HG03354 (cell line): Measurements from ENCODE around the gene MFAP1.
"Not testable (repeated sequence)": the region's sequence is repeated elsewhere in the genome, so short reads cannot be mapped to it uniquely, and the experiment has no call there.

ENCODE experiments used
- ATAC-seq: cut with Tn5 transposase; IDR thresholded peaks from one replicate; pipeline ENCODE4 v1.9.1; 2021; ENCODE audit warnings: mild to moderate bottlenecking; ENCODE audit not compliant: unreplicated experiment, poor library complexity, severe bottlenecking

Gene MFAP1, protein sequence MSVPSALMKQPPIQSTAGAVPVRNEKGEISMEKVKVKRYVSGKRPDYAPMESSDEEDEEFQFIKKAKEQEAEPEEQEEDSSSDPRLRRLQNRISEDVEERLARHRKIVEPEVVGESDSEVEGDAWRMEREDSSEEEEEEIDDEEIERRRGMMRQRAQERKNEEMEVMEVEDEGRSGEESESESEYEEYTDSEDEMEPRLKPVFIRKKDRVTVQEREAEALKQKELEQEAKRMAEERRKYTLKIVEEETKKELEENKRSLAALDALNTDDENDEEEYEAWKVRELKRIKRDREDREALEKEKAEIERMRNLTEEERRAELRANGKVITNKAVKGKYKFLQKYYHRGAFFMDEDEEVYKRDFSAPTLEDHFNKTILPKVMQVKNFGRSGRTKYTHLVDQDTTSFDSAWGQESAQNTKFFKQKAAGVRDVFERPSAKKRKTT

DNA sequence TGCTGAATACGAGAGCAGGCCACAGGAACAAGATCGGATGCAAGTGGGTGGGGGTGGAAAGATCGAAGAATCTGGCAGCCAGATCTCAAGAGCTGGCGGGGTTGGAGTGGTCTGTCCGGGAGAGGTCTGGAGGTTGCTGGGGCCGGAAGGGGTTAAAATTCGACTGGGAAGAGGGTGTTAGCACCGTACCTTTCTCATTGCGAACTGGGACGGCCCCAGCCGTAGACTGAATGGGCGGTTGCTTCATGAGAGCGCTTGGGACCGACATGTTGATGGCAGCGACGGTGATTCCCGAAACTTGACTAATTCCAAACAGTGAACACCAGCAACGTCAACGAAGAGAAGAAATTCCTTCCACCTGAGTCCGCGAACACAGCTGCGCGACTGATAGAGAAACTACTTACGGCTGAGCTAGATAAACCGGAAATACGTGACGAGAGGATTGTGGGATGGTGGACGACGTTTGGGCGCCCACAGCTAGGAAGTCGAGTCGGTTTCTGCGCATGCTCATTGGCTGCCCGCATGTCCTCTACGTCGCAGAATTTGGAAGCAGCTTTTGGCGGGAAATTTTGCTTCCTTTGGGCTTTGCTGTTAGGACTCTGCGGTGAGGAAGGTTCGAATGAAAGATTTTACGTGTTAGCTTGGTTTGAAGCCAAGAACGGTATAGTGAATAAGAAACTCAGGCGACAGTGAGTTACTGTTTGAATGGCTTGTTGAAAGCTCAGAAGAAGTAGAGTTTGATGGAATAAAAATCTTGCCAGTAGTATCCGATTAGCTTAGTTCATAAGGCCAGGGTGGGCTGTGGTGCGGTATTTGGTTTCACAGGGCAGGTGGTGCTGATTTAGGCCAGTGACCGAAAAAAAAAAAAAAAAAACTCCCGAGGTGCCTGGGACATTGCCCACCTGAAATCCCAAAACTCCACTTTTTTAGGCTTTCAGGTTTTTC is at the start of gene MFAP1:
Gene MFAP1 (minus strand): TSS at position 389 of the 945 bp plus-strand sequence. CDS start 121 bp downstream, at position 268.
- peak; percentile 82 for ATAC-seq

- ATAC-seq, result no peak
Observed at GRCh38 chr15:43873651-43874050, 49.2 kb upstream of the MFAP1 start.

DNA sequence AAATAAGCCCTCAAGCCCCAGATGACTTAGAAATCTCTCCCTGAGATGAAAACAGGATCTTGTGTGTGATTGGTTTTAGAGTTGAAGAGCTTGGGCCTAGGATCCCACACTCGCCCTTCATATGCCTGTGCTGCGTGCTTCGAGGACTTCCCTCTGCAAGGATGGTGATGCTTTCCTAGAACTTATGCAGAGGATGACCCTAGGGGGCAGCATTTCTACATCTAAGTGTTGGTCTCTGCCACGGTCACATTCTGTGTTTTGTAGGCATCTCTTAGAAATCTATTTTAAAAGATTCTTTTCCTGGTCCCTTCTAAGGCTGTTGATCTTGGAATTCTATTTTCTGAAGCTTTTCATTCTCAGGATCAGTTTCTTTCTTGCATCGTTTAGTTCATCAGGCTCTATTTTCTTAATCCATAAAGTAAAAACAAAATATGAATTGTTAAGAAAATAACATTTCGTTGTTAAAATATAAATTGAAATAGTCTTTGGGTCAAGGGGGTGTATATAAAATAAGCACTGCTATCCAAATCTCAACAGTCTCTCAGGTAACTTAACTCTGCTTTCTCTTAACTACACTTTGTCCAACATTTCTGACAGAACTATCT is 48.0 kb upstream of the MFAP1 start:
- no peak for ATAC-seq

- ATAC-seq, result no peak
Observed at GRCh38 chr15:43871835-43872234, 47.3 kb upstream of the MFAP1 start.

DNA sequence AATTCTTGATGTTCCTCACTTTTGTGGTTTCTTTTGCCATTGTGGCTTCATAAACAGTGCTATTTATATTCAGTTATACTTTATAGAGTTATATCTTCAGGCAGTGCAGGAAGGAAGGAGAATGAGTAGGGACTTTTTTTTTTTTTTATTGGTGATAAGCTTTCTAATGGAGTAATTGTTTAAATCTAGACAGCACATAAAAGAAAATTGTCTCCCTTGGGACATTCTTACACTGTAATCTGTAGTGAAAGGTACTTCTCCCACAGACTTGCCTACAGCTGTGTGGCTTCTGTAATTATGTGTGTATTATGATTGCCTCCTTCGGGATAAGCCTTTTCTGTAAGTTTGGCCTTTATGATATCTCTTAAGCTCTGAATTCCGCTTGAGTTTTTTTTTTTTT is 43.9 kb upstream of the MFAP1 start:
- no peak for ATAC-seq

- ATAC-seq, result no peak
Observed at GRCh38 chr15:43867096-43867495, 42.6 kb upstream of the MFAP1 start.

DNA sequence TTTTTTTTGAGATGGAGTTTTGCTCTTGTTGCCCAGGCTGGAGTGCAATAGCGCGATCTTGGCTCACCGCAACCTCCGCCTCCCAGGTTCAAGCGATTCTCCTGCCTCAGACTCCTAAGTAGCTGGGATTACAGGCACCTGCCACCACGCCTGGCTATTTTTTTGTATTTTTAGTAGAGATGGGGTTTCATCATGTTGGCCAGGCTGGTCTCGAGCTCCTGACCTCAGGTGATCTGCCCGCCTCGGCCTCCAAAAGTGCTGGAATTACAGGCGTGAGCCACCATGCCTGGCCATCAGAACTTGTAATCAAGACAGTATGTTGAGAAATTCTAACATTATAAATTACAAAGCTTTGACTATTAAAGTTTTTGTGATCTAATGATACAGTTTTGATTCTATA is 42.1 kb upstream of the MFAP1 start:
- ATAC-seq, result not testable (repeated sequence)

DNA sequence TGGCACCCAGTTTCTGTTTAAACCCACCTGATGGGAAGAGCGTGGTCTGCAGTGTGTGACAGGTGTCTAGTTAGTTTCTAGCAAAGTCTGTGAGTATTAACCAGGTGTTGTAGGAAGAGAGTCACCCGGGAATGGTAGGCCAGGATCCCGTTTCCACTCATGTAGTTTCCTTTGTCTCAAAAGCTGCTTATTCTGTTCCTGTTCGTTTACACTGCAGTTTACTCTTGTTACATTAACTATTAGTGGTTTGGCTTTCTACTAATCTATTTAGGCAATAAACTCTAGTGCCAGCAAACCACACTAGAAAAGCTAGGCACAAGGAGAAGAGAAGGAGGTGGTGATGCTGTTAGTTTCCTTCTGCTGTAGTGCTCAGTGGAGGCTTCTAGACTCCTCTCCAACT is 35.1 kb upstream of the MFAP1 start:
- no peak for ATAC-seq

- no peak for ATAC-seq
Observed at GRCh38 chr15:43854801-43855200, 30.3 kb upstream of the MFAP1 start.

GRCh38 chr15:43852607-43853006 is 28.1 kb upstream of the MFAP1 start:
- ATAC-seq, result no peak

DNA sequence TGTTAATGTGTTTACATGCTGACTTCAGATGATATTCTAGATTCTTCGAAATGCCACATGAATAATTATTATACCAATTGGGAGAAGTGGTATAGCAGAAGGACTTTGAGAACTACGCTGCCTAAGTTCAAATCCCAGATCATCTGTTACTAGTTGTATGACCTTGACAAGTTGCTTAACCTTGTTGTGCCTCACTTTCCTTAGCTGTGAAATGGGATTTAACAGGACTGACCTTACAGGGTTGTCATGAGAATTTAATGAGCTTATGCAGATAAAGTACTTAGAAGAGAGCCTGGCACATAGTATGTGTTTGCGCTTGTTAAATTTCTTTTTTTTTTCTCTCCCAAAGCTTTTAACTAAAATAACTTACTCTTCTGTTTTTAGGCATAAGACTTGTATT is 26.8 kb upstream of the MFAP1 start:
- ATAC-seq, result no peak

GRCh38 chr15:43845421-43845820 is 20.9 kb upstream of the MFAP1 start:
- ATAC-seq, result no peak

- not testable (repeated sequence) for ATAC-seq
Observed at GRCh38 chr15:43832485-43832884, 8.0 kb upstream of the MFAP1 start.

DNA sequence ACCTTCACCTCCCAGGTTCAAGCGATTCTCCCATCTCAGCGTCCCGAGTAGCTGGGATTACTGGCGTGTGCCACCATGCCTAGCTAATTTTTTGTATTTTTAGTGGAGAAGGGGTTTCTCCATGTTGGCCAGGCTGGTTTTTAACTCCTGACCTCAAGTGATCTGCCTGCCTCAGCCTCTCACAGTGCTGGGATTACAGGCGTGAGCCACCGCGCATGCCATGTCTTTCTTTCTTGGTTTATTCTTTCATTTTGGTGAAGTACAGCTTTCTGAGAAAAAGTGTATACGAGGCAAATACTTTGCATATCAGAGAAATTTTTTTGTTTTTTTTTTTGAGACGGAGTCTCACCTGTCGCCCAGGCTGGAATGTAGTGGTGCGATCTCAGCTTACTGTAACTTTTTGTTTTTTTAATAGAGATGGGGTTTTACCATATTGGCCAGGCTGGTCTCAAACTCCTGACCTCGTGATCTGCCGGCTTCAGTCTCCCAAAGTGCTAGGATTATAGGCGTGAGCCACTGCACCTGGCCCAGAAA is 7.1 kb upstream of the MFAP1 start:
- ATAC-seq, result not testable (repeated sequence)

DNA sequence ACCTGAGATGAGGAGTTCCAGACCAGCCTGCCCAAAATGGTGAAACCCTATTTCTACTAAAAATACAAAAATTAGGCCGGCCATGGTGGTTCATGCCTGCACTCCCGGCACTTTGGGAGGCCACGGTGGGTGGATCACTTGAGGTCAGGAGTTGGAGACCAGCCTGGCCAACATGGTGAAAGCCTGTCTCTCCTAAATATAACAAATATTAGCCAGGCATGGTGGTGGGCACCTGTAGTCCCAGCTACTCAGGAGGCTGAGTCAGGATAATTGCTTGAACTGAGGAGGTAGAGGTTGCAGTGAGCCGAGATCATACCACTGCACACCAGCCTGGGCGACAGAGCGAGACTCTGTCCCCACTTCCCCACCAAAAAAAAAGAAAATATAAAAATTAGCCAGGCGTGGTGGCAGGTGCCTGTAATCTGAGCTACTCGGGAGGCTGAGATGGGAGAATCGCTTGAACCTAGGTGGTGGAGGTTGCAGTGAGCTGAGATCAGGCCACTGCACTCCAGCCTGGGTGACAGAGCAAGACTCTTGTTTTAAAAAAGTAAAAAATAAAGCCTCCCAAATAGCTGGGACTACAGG is 6.3 kb upstream of the MFAP1 start:
- not testable (repeated sequence) for ATAC-seq

GRCh38 chr15:43829951-43830540 is 5.6 kb upstream of the MFAP1 start:
- ATAC-seq, result not testable (repeated sequence)

- ATAC-seq, result no peak
Observed at GRCh38 chr15:43828061-43828657, 3.7 kb upstream of the MFAP1 start.

DNA sequence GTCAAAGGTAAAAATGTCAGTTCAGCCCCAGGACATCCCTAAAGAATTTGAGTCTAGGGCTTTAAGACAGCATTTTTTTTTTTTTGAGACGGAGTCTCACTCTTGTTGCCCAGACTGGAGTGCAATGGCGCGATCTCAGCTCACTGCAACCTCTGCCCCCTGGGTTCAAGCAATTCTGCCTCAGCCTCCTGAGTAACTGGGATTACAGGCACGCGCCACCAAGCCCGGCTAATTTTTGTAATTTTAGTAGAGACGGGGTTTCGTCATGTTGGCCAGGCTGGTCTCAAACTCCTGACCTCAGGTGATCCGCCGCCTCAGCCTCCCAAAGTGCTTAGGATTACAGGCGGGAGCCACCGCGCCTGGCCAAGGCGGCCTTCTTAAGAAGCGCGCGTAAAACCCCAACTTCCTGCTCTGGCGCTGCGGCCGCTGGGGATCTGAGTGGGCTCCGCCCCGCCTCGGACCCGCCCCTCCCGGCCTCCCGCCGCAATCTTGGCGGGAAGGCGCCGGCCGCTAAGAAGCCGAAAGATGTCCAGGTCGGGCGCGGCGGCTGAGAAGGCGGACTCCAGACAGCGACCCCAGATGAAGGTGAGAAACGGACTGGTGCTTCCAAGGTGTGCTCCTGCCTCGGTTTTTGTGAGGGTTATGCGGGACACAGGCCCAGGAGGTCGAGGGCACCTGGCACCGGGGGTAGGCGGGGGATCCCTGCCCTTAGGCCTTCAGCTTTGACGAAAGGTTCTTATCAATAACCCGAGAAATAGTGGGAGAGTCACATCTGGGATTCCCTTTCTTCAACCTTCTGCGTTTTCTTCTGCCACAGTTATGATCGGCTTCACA is 2.2 kb upstream of the MFAP1 start, which contains the start of gene WDR76:
Gene WDR76 (plus strand): TSS at position 495 of the 834 bp plus-strand sequence. CDS start 31 bp downstream, at position 526.
- ATAC-seq, result peak; percentile 67
